CD1c-positive myeloid dendritic cell (primary cell): ENCODE measurements around the gene NAXE.
A peak's percentile ranks its signal among the peaks of the same experiment; 100 is the strongest.
"Not testable (repeated sequence)": the region's sequence is repeated elsewhere in the genome, so short reads cannot be mapped to it uniquely, and the experiment has no call there.

Experiments used
- DNase-seq: peaks from one replicate; pipeline ENCODE4 v3.0.0-alpha.2; 2016; ENCODE audit errors: extremely low spot score

The NAXE gene

GRCh38 chr1:156571261-156571852 lies 20.2 kb upstream of the NAXE start:
- DNase-seq, result peak; percentile 82

- DNase-seq, result peak; percentile 93
These were observed 19.5 kb upstream of the NAXE start, which contains the start of gene IQGAP3 for GRCh38 chr1:156571919-156572662. TSS of gene IQGAP3 (minus strand) at chr1:156572565. CDS start at chr1:156572529, 36 bp downstream.

GRCh38 chr1:156572663-156573018 lies 18.9 kb upstream of the NAXE start:
- no peak for DNase-seq

GRCh38 chr1:156574039-156574633 lies 17.4 kb upstream of the NAXE start:
- no peak for DNase-seq

GRCh38 chr1:156577550-156577949 lies 14.0 kb upstream of the NAXE start:
- no peak for DNase-seq

- DNase-seq, result no peak
These were observed 13.5 kb upstream of the NAXE start for GRCh38 chr1:156578055-156578454.

GRCh38 chr1:156579472-156579871 lies 12.1 kb upstream of the NAXE start, which contains the start of gene TTC24:
TSS of gene TTC24 (plus strand) at chr1:156579723. CDS start at chr1:156581365, 1,642 bp downstream.
- DNase-seq, result no peak

GRCh38 chr1:156581661-156582387 lies 9.8 kb upstream of the NAXE start:
- peak; percentile 17 for DNase-seq

GRCh38 chr1:156582388-156583017 lies 9.1 kb upstream of the NAXE start:
- no peak for DNase-seq

GRCh38 chr1:156583821-156584622 lies 7.6 kb upstream of the NAXE start:
- DNase-seq, result peak; percentile 85

- no peak for DNase-seq
These were observed 6.8 kb upstream of the NAXE start for GRCh38 chr1:156584813-156585212.

- DNase-seq, result no peak
These were observed 5.3 kb upstream of the NAXE start for GRCh38 chr1:156586323-156586722.

- no peak for DNase-seq
These were observed 4.6 kb upstream of the NAXE start for GRCh38 chr1:156586892-156587477.

- DNase-seq, result not testable (repeated sequence)
These were observed 3.6 kb upstream of the NAXE start for GRCh38 chr1:156587927-156588326.

GRCh38 chr1:156589546-156589945 lies 2.0 kb upstream of the NAXE start:
- DNase-seq, result no peak

- DNase-seq, result no peak
These were observed 1.0 kb upstream of the NAXE start for GRCh38 chr1:156590326-156591180.

GRCh38 chr1:156591181-156591431 lies 470 bp upstream of the NAXE start:
- no peak for DNase-seq

- no peak for DNase-seq
These were observed 758 bp downstream of the NAXE start for GRCh38 chr1:156592158-156592909.
